Activated naive CD4-positive, alpha-beta T cell (primary cell): Measurements from ENCODE around the gene TAF4.
"Not testable (repeated sequence)": the region's sequence is repeated elsewhere in the genome, so short reads cannot be mapped to it uniquely, and the experiment has no call there.

Source experiments
- DNase-seq, 4 experiments: peaks; one replicate each; lab custom pipeline; 2025; lab: John Stamatoyannopoulos, UW

TAF4 gene

GRCh38 chr20:61979701-61980635 is 85.7 kb downstream of the TAF4 start:
- DNase-seq: no peak

- DNase-seq: no peak
These were observed 86.6 kb downstream of the TAF4 start for GRCh38 chr20:61979090-61979489.

DNA sequence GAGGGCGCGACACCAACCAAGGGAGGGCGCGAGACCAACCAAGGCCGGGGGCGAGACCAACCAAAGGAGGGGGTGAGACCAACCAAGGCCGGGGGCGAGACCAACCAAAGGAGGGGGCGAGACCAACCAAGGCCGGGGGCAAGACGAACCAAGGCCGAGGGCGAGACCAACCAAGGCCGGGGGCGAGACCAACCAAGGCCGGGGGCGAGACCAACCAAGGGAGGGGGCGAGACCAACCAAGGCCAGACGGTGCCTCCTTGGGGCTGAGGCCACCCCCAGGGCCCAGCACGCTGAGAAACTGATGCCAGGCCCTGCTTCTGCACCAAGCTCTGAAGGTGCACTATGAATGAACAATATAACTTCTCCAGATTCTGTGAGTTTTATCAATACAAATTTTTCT is 87.2 kb downstream of the TAF4 start:
- DNase-seq: no peak

DNA sequence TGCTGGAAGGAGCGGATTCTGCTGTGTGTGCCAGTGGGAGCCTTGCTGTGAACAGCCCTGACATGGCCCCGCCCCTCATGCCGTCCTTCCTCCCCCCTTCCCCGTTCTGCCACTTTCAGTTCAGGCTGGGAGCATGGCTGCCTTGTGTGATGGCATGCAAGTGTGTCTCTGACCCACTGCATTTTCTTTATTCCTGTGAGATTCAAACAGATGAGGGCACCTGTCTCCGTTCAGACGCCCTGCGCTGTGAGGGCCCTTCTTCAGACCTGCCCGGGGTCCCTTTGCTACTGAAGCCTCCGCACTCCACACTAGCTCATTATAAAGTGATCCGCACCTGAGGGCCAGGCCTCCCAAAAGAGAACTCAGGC is 88.3 kb downstream of the TAF4 start:
- DNase-seq: no peak

DNA sequence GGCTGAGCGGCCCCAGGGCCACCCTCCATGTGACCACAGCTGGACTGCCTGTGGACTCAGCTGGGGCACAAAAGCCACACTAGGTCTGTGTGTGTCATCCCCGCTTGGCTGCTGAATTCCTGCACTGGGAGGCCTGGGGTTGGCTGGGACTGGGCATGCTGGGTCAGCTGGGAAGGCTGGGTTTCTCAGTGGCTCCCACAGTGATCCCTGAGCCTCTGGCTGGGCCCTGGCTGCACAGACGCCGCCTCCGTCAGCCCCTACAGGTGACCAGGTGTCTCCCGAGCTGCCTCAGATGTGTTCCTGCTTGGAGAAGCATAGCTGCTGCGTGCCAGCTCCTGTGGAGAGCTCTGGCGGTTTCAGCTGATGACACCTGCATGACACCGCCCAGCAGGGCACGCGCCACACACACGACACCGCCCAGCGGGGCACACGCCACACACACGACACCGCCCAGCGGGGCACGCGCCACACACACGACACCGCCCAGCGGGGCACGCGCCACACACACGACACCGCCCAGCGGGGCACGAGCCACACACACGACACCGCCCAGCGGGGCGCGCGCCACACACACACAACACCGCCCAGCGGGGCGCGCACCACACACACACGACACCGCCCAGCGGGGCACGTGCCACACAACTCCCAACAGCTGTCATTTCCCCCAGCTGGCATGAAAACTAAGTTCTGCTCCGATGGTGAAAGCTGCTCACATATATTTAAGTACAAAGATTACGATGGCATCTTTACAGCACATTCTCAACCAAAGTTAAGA is 88.8 kb downstream of the TAF4 start:
- no peak for DNase-seq

- no peak for DNase-seq
These were observed 89.4 kb downstream of the TAF4 start for GRCh38 chr20:61976263-61976643.

DNA sequence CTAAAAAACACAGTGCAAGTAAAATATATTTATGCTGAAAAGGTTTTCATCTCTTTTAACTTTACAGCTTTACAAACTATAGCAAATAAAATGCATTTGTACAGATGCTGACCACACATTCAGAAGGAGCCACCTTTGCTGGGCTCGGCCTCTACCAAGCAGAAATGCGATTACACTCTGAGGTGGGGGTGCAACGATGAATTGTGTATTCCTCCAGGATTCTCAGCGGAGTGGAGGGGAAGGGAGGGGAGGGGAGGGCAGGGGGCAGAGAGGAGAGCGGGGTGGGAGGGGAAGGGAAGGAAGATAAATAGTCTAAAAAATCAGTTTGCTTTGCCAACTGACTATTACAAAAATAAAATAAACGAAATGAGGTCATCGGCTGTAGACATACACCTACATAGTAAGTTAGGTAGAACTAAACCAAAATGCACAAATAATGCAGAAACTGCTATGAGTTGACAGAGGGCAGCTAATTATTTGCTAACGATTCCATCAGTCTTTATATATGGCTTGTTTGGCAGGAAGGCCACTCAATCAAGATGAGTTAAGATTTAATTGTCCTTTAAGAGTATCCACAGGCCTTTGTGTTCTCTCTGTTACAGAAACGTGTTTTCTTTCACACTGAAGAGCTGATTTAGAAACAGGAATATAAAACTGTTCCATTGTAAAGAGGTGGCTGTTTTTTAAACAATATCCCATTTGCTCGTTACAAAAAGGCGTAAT is 90.1 kb downstream of the TAF4 start:
- no peak for DNase-seq

DNA sequence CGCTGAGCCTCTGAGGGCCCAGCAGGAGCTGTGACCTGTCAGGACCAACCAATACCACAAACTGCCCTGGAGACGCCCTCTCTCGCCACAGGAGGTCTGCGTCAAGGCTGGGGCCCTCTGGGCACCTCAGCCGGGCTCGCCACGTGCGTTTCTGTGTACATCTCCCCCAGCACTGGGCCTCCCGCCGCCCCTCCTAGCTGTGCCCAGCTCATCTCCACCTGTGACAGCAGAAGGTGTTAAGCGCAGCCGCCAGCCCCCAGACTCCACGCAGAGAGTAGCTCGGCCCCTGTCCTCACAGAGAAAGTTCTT is 91.4 kb downstream of the TAF4 start:
- DNase-seq: no peak

GRCh38 chr20:61973515-61974356 is 91.9 kb downstream of the TAF4 start:
- no peak for DNase-seq

DNA sequence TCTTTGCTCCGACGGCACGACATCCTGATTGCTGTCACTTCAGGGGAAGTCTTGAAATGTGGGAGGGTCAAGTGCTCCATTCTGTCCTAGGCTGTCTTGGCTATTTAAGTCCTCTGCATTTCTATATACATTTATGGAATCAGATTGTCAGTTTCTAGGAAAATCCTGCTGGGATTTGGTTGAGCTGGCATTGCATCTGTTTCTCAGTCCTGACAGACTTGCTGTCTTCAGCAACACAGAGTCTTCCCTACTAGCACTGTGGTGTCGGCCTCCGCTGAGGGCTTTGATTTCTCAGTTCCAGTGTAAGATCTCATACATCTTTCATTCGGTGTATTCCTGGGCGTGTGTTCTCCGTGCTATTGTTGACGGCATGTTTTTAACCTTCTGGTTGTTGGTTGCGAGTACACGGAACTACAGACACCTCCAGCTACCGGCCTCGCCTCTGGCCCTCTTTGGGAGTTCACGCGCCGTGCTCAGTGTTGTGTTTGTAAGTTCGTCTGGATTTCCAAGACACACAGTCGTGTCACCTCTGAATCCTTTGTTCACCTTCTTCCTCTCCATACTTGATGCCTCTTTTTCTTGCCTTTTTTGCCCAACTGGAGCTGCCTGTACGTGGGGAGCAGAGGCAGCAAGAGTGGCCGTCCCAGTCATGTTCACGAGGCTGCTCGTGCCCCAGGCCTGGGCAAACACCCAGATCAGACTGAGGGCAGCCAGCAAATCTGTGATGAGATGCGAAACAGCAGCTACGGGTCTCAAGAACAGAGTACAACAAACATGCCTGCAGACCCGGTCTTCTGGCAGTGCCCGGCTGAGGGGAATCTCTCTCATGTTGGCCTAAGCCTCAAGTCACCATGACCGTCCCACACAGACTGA is 92.8 kb downstream of the TAF4 start:
- no peak for DNase-seq

GRCh38 chr20:61971595-61971994 is 94.1 kb downstream of the TAF4 start:
- DNase-seq: not testable (repeated sequence)

DNA sequence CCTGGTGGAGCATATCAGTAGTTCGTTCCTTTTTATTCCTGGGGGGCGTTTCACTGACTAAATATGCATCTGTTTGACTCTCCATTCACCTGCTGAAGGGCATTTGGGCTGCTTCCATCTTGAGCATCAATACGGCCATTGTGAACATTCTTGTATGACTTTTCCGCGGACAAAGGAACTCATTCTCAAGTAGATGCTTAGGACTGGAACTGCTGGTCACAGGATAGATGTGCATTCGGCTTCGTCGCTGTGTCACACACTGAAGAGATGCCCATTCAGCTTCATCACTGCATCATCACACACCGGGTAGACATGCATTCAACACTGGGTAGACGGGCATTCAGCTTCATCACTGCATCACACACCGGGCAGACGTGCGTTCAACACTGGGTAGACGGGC is 95.3 kb downstream of the TAF4 start:
- no peak for DNase-seq

GRCh38 chr20:61969806-61970205 is 95.9 kb downstream of the TAF4 start:
- no peak for DNase-seq

DNA sequence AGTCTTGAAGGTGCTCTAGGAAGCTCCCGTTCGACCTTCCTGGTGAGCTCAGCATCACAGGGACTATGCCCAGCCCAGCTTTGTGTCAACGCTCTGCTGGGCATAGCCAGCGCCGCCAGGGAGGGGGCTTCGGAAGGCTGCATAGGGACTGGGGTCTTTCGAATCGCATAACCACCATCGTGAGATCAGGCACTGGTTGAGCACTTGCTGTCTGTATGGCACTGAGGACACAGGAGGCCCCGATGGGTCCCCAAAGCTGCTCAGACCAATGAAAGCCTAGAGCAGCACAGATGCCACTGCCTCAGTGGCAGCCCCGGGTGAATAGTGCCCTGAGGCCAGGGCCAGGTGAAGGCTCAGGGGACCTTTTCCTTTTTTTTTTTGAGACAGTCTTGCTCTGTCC is 96.7 kb downstream of the TAF4 start:
- no peak for DNase-seq

- no peak for DNase-seq
These were observed 97.5 kb downstream of the TAF4 start for GRCh38 chr20:61968036-61968810.

GRCh38 chr20:61967300-61967699 is 98.4 kb downstream of the TAF4 start:
- no peak for DNase-seq

GRCh38 chr20:61966492-61967244 is 99.0 kb downstream of the TAF4 start:
- no peak for DNase-seq

- no peak for DNase-seq
These were observed 99.8 kb downstream of the TAF4 start for GRCh38 chr20:61965606-61966491.
